ENCODE results near the gene FAM50A. TPM values are rescaled to one million over a fixed set of nuclear protein-coding genes. Genes with fewer than 3 reads are reported as not detected.

Gene FAM50A
- polyA plus RNA-seq, 1 of the 3 experiments (the other 2 are of a cell fraction) = 86.0 TPM

GRCh38 chrX:154436374-154436982 lies 7.5 kb upstream of the FAM50A start:
- no peak overlapping the region; the same call in 1 of the 2 replicates for H3K4me2 ChIP-seq
- H3K4me1 ChIP-seq (ENCODE audit: control insufficient read depth in 1 of 2, insufficient read depth in 2 of 2, low read depth in 1 of 2, low read length in 1 of 2) = peaks cover 0 to 16% of the 10 kb centered on the region in 2 experiments; a peak in 1 of 4 replicates
- peak overlapping the region in 1 of 2 experiments; percentile 64; a peak in 3 of 4 replicates for H3K4me3 ChIP-seq (ENCODE audit: low read depth in 2 of 2, low read length in 1 of 2)
- 32% methylated on average over 21 of the region's 78 CpGs for WGBS (ENCODE audit: low lambda C conversion rate)
- ChIA-PET CTCF (interaction anchor here (2.1 kb wide), 1 partner anchor 37 kb away, joined by 6 read pairs; the partner anchor contains the start of gene RPL10), POLR2A (interaction anchor here (1.0 kb wide), 1 partner anchor 24 kb away, joined by 3 read pairs; no protein-coding TSS in a partner anchor)
- H3K27me3 ChIP-seq (ENCODE audit: insufficient read depth) = no peaks in the 10 kb centered on the region; the same call in 1 of the 2 replicates
- peaks cover 36% of the 10 kb centered on the region for H3K79me2 ChIP-seq (ENCODE audit: insufficient read depth)
- H3K9me2 ChIP-seq = no peaks in the 10 kb centered on the region
- DNase-seq = peak; percentile 91
- no peak overlapping the region for H2AFZ ChIP-seq (ENCODE audit: low read depth)
- no peak for TF ChIP-seq POLR2AphosphoS5 (IDR thresholded peaks at IDR 0.05; ENCODE audit: low read depth, low read length)
- TF ChIP-seq CTCF (IDR thresholded peaks at IDR 0.05) = no peak
- no peak for TF ChIP-seq ELF1 (IDR thresholded peaks at IDR 0.05)
- TF ChIP-seq, protein P1, sequence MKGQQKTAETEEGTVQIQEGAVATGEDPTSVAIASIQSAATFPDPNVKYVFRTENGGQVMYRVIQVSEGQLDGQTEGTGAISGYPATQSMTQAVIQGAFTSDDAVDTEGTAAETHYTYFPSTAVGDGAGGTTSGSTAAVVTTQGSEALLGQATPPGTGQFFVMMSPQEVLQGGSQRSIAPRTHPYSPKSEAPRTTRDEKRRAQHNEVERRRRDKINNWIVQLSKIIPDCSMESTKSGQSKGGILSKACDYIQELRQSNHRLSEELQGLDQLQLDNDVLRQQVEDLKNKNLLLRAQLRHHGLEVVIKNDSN (IDR thresholded peaks at IDR 0.05; ENCODE audit: borderline replicate concordance, low read depth) = no peak
- no peak for TF ChIP-seq GATA2 (CRISPR knock-in tag; IDR thresholded peaks at IDR 0.05)
- no peak for TF ChIP-seq MXI1 (IDR thresholded peaks at IDR 0.05; ENCODE audit: low read depth, low read length)
- TF ChIP-seq RCOR1 (IDR thresholded peaks at IDR 0.05; ENCODE audit: low read length) = no peak
- TF ChIP-seq FOXJ3 (CRISPR knock-in tag; IDR thresholded peaks at IDR 0.05) = no peak
- no peaks in the 10 kb centered on the region for H3K9me3 ChIP-seq
- H4K20me1 ChIP-seq (ENCODE audit: insufficient read depth) = peaks cover 27% of the 10 kb centered on the region; the same call in 1 of the 2 replicates
- H3K36me3 ChIP-seq (replicated peaks in 1 of 2; ENCODE audit: control insufficient read depth in 1 of 2, insufficient read depth in 2 of 2, low read length in 1 of 2) = peaks cover 0 to 20% of the 10 kb centered on the region in 2 experiments
- peak overlapping the region; percentile 65 for H3K9ac ChIP-seq
- H3K27ac ChIP-seq (ENCODE audit: low read depth in 2 of 2, low read length in 1 of 2) = peak overlapping the region in 1 of 2 experiments; percentile 79; a peak in 1 of 4 replicates
- H3F3A ChIP-seq (replicated peaks; ENCODE audit: insufficient read depth) = no peaks in the 10 kb centered on the region

- peak; percentile 81 for DNase-seq
- Histone ChIP-seq H2AFZ (ENCODE audit: low read depth) (no peak within 1 kb of the TSS), H3K4me3 (ENCODE audit: low read depth in 2 of 2, low read length in 1 of 2) (peak within 1 kb of the TSS; percentile 64 to 69), H3K9ac (peak within 1 kb of the TSS; percentile 65), H3K27ac (ENCODE audit: low read depth in 2 of 2, low read length in 1 of 2) (peak within 1 kb of the TSS in 1 of 2 experiments; percentile 79; a peak in 2 of 4 replicates), H3K4me1 (ENCODE audit: control insufficient read depth in 1 of 2, insufficient read depth in 2 of 2, low read depth in 1 of 2, low read length in 1 of 2) (peaks cover 0 to 16% of the 10 kb centered on the region in 2 experiments; a peak in 1 of 4 replicates), H3K9me3 (no peaks in the 10 kb centered on the region), H3K4me2 (peak within 1 kb of the TSS; percentile 62), H3K27me3 (ENCODE audit: insufficient read depth) (no peaks in the 10 kb centered on the region; the same call in 1 of the 2 replicates), H3F3A (replicated peaks; ENCODE audit: insufficient read depth) (no peaks in the 10 kb centered on the region), H3K79me2 (ENCODE audit: insufficient read depth) (peaks cover 36% of the 10 kb centered on the region), H4K20me1 (ENCODE audit: insufficient read depth) (peaks cover 27% of the 10 kb centered on the region; the same call in 1 of the 2 replicates), H3K9me2 (no peaks in the 10 kb centered on the region), H3K36me3 (replicated peaks in 1 of 2; ENCODE audit: control insufficient read depth in 1 of 2, insufficient read depth in 2 of 2, low read length in 1 of 2) (peaks cover 0 to 24% of the 10 kb centered on the region in 2 experiments)
- ChIA-PET POLR2A (interaction anchor here (1.3 kb wide), 1 partner anchor 17 kb away, joined by 3 read pairs; no protein-coding TSS in a partner anchor), CTCF (interaction anchor here (2.1 kb wide), 1 partner anchor 38 kb away, joined by 6 read pairs; the partner anchor contains the start of gene RPL10)
- TF ChIP-seq YY1 (IDR thresholded peaks at IDR 0.05; ENCODE audit: low read depth) = peak; percentile 82
- no peak for TF ChIP-seq NRF1 (IDR thresholded peaks at IDR 0.05; ENCODE audit: low read depth, low read length)
- TF ChIP-seq TAF1 (IDR thresholded peaks at IDR 0.05; ENCODE audit: borderline replicate concordance, low read depth, low read length) = peak; percentile 73
- TF ChIP-seq MEF2A (IDR thresholded peaks at IDR 0.05; ENCODE audit: borderline replicate concordance, low read depth) = no peak
- TF ChIP-seq, protein P2, sequence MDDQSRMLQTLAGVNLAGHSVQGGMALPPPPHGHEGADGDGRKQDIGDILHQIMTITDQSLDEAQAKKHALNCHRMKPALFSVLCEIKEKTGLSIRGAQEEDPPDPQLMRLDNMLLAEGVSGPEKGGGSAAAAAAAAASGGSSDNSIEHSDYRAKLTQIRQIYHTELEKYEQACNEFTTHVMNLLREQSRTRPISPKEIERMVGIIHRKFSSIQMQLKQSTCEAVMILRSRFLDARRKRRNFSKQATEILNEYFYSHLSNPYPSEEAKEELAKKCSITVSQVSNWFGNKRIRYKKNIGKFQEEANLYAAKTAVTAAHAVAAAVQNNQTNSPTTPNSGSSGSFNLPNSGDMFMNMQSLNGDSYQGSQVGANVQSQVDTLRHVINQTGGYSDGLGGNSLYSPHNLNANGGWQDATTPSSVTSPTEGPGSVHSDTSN (IDR thresholded peaks at IDR 0.05) = 0 out of 2 replicates have a peak, but pooled peaks have one; percentile 5
- WGBS (ENCODE audit: low lambda C conversion rate) = 49% methylated on average over 59 of the region's 93 CpGs
Measured at GRCh38 chrX:154436983-154437752, 6.8 kb upstream of the FAM50A start, which contains the start of gene GDI1. Gene GDI1 (plus strand): TSS chrX:154437154. CDS start chrX:154437255, 101 bp downstream.
